Skeletal muscle tissue (tissue), 4 donors: Measurements from ENCODE around the gene KEAP1. TPM values are rescaled to one million over a fixed set of nuclear protein-coding genes. Genes with fewer than 3 reads are reported as not detected.

Experiments
- H3K27ac ChIP-seq: one replicate; pipeline ENCODE4 v1.7.0; 2013; ENCODE audit warnings: mild to moderate bottlenecking, low read depth, low read length, inconsistent platforms
- H3K27me3 ChIP-seq, 3 donors: one replicate each; pipeline ENCODE4 v1.7.0; 2013; ENCODE audit warnings: low read length in 3 of 3; ENCODE audit not compliant: control insufficient read depth in 3 of 3, insufficient read depth in 3 of 3
- H3K36me3 ChIP-seq, 3 donors: one replicate each; pipeline ENCODE4 v1.7.0; 2013; ENCODE audit warnings: low read length in 3 of 3; ENCODE audit not compliant: control insufficient read depth in 3 of 3, insufficient read depth in 3 of 3
- H3K4me1 ChIP-seq, 3 donors: one replicate each; pipeline ENCODE4 v1.7.0; 2013; ENCODE audit warnings: low read length in 3 of 3, mild to moderate bottlenecking in 3 of 3; ENCODE audit not compliant: control insufficient read depth in 3 of 3, insufficient read depth in 3 of 3
- H3K4me3 ChIP-seq, 3 donors: one replicate each; pipeline ENCODE4 v1.7.0; 2013; ENCODE audit warnings: low read length in 3 of 3
- H3K9ac ChIP-seq, 3 donors: one replicate each; pipeline ENCODE4 v1.7.0; 2013; ENCODE audit warnings: low read length in 3 of 3, mild to moderate bottlenecking in 3 of 3, moderate library complexity in 2 of 3, low read depth in 1 of 3
- H3K9me3 ChIP-seq, 3 donors: one replicate each; pipeline ENCODE4 v1.7.0; 2013; ENCODE audit warnings: low read length in 3 of 3; ENCODE audit not compliant: control insufficient read depth in 3 of 3
- total RNA-seq: library from RNA; depleted of rRNA; stranded (reverse); fragments of >200 nt; gene quantifications from one replicate; pipeline ENCODE4 v1.2.3, GENCODE V29; 2014
- donor health status: Osteomylitis.

KEAP1 gene
- total RNA-seq, 1 donor from 2014 or later = 60.0 TPM

DNA sequence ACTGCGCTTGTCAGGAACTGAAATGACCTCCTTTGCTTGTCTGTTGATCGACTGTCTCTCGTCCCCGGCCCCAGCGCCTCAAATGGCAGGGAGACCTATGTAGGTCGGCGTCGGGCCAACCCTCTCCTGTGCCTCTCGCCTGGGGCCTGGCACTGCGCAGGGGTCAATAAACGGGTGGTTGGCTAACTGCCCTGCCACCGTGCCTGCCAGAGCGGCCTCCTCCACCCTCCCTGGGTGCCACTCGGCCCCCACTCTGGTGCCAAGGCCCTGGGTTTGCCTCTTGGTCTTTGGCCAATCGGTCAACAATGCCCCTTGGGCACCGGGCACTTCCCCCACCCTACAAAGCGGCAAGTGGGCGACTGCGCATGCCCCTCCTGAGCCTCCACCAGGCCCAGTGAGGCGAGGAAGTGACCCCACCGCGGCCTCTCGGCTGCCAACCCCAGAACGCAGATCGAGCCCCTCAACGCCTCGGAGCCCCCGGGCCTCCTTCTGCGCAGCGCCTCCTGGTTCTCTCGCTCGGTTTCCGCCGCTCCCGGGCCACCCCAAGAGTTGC lies 1.1 kb downstream of the KEAP1 start:
- Histone ChIP-seq H3K4me1 (peaks cover 24 to 38% (median 24%) of the 10 kb centered on the region in 3 donors), H3K9ac (peak overlapping the region; percentile 96 to 100 (median 96)), H3K27ac (peak overlapping the region; percentile 98), H3K9me3 (no peaks in the 10 kb centered on the region), H3K27me3 (no peaks in the 10 kb centered on the region), H3K36me3 (peaks cover 14 to 20% (median 16%) of the 10 kb centered on the region in 3 donors), H3K4me3 (peak overlapping the region; percentile 70 to 91 (median 75))

DNA sequence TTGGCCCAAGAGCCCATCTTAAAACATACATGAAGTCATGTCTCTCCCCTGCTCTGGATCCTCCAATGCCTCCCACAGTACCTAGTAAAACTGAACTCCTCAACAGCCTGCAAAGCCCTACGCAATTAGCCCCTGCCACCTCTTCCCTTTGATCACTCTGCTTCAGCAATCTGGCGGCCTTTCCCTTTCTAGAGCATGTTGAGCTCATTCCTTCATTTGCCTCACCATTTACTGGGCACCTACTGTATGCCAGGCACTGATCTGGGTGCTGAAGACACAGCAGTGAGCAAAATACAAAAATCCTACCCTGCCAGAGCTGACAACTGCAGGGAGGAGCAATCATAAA lies 2.9 kb downstream of the KEAP1 start:
- no peaks in the 10 kb centered on the region for H3K27me3 ChIP-seq
- H3K4me1 ChIP-seq = peaks cover 24 to 41% (median 24%) of the 10 kb centered on the region in 3 donors
- peaks cover 19 to 25% (median 24%) of the 10 kb centered on the region in 3 donors for H3K36me3 ChIP-seq
- no peak overlapping the region for H3K4me3 ChIP-seq
- no peaks in the 10 kb centered on the region for H3K9me3 ChIP-seq
- no peak overlapping the region for H3K27ac ChIP-seq
- H3K9ac ChIP-seq = peak overlapping the region in 1 of 3 donors; percentile 25

DNA sequence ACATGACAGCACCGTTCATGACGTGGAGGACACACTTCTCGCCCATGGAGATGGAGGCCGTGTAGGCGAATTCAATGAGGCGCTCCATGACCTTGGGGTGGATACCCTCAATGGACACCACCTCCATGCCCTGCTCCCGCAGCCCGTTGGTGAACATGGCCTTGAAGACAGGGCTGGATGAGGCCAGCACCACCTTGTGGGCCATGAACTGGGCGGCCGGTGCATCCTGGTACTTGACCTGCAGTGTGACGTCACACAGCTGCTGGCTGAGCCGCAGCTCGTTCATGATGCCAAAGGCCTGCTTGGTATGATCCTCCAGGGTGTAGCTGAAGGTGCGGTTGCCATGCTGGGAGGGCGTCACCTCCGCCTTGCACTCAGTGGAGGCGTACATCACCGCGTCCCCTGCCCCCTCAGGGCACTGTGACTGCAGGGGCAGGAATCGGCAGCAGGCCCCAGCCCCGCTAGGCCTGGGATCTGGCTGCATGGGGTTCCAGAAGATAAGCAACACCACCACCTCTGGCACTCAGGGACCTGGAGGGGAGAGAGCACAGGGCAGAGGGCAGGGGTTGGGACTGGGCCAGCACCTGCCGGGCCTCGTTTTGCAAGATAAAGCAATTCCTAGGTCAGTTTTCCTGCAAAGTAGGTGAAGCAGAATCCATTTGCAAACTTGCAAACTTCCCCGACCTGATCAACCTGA lies 3.5 kb downstream of the KEAP1 start:
- Histone ChIP-seq H3K4me1 (peaks cover 24 to 41% (median 24%) of the 10 kb centered on the region in 3 donors), H3K36me3 (peaks cover 21 to 29% (median 26%) of the 10 kb centered on the region in 3 donors), H3K27ac (no peak overlapping the region), H3K4me3 (peak overlapping the region in 2 of 3 donors; percentile 9 to 29), H3K9ac (peak overlapping the region in 1 of 3 donors; percentile 40), H3K27me3 (no peaks in the 10 kb centered on the region), H3K9me3 (no peaks in the 10 kb centered on the region)

DNA sequence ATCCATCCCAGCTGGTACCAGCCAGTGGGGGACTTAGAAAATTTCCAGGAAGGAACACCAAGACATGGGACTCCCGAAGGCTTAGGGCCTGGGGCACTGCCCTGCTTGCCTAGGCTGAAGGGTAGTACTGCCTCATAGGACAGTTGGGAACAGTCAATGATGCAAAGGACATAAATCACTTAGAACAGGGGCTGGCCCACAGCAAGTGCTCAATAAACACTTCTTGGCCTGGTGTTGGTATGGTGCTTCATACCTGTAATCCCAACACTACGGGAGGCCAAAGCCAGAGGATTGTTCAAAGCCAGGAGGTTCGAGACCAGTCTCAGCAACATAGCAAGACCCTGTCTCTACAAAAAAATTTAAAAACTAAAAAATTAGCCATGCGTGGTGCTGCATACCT lies 5.8 kb downstream of the KEAP1 start:
- Histone ChIP-seq H3K4me3 (no peak overlapping the region), H3K36me3 (peaks cover 27 to 31% (median 29%) of the 10 kb centered on the region in 3 donors), H3K4me1 (peaks cover 24 to 41% (median 24%) of the 10 kb centered on the region in 3 donors), H3K9me3 (no peaks in the 10 kb centered on the region), H3K9ac (peak overlapping the region in 1 of 3 donors; percentile 54), H3K27ac (no peak overlapping the region), H3K27me3 (no peaks in the 10 kb centered on the region)

DNA sequence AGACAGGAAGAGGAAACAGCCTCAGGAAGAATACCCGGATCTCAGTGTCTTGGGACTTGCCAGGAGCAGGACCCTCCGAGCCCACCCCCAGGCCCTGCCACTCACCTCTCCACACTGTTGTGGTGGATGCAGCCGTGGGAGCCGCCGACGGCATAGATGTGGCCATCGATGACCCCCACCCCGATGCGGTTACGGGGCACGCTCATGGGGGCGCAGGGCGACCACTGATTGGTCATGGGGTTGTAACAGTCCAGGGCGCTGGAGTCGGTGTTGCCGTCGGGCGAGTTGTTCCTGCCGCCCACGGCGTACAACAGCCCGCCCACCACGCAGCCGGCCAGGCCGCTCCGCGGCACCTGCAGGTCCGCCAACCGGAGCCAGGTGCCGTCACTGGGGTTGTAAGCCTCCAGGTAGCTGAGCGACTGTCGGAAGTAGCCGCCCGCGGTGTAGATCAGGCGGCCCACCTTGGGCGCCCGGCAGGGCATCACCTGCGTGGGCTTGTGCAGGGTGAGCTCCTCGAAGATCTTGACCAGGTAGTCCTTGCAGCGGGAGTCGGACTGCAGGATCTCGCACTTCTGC lies 11.6 kb downstream of the KEAP1 start:
- H3K4me1 ChIP-seq = peaks cover 0 to 16% (median 4%) of the 10 kb centered on the region in 3 donors
- H3K27me3 ChIP-seq = no peaks in the 10 kb centered on the region
- peaks cover 39 to 53% (median 50%) of the 10 kb centered on the region in 3 donors for H3K36me3 ChIP-seq
- no peak overlapping the region for H3K27ac ChIP-seq
- no peak overlapping the region for H3K4me3 ChIP-seq
- no peak overlapping the region for H3K9ac ChIP-seq
- H3K9me3 ChIP-seq = no peaks in the 10 kb centered on the region

DNA sequence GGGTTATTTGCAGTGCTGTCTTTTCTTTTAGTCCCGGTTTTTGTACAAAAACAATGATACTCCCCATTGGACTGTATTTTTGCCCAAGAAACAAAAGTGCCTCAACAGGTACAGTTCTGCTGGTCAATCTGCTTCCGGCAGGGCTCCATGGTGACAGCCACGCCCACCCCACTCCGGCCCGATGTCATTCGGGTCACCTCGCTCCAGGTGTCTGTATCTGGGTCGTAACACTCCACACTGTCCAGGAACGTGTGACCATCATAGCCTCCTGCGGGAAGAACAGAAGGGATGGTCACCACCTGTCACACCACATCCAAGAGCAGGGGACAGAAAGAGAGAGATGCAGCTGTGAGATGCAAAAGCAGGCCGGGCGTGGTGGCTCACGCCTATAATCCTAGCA lies 16.6 kb downstream of the KEAP1 start:
- no peaks in the 10 kb centered on the region for H3K27me3 ChIP-seq
- H3K36me3 ChIP-seq = peaks cover 32 to 44% (median 37%) of the 10 kb centered on the region in 3 donors
- H3K9ac ChIP-seq = no peak overlapping the region
- H3K27ac ChIP-seq = no peak overlapping the region
- no peaks in the 10 kb centered on the region for H3K9me3 ChIP-seq
- H3K4me3 ChIP-seq = no peak overlapping the region
- peaks cover 0 to 11% (median 4%) of the 10 kb centered on the region in 3 donors for H3K4me1 ChIP-seq

DNA sequence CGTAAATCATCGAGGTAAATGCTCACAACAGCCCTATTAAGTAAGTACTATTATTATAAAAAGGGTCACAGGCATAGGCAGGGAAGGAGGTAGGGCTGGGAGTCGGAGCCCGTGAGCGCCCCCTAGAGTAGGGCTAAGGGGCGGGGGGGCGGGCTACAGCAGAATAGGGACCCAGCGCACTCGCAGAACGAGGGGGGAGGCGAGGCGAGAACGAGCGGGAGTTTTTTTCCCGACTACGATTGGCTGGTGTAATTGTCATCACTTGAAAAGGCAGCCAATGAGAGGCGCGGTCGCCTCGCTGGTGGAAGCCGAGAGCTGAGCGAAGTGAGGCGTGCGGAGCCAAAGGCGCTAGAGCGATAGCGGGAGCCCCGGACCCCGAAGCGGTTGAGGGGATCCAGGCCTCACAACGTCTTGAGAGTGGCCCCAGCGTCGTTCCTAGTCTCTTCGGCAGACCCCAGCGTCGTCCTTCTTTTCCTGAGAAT lies 24.2 kb downstream of the KEAP1 start:
- no peaks in the 10 kb centered on the region for H3K27me3 ChIP-seq
- H3K9me3 ChIP-seq = no peaks in the 10 kb centered on the region
- H3K36me3 ChIP-seq = no peaks in the 10 kb centered on the region
- peaks cover 10 to 12% (median 12%) of the 10 kb centered on the region in 3 donors for H3K4me1 ChIP-seq
- H3K4me3 ChIP-seq = peak overlapping the region; percentile 64 to 77 (median 69)
- H3K9ac ChIP-seq = peak overlapping the region; percentile 50 to 79 (median 52)
- peak overlapping the region; percentile 55 for H3K27ac ChIP-seq

DNA sequence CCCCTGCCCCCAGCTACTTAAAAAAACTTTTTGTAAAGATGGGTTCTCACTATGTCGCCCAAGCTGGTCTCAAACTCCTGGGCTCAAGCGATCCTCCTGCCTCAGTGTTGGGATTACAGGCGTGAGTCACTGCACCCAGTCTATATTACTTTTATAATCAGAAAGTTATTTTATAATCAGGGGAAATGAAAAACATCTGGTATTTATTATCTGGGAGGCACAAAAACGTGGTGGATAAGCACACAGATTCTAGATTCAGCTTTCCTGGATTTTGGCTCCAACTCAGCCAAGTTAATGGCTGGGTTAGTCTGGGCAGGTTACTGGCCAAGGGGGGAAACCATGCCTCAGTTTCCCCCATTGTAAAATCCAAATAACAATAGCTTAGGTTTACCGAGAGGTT lies 24.7 kb downstream of the KEAP1 start:
- no peaks in the 10 kb centered on the region for H3K27me3 ChIP-seq
- peaks cover 10 to 12% (median 12%) of the 10 kb centered on the region in 3 donors for H3K4me1 ChIP-seq
- no peaks in the 10 kb centered on the region for H3K9me3 ChIP-seq
- H3K36me3 ChIP-seq = no peaks in the 10 kb centered on the region
- H3K4me3 ChIP-seq = peak overlapping the region; percentile 4 to 42 (median 41)
- peak overlapping the region; percentile 35 to 58 (median 43) for H3K9ac ChIP-seq
- peak overlapping the region; percentile 26 for H3K27ac ChIP-seq

DNA sequence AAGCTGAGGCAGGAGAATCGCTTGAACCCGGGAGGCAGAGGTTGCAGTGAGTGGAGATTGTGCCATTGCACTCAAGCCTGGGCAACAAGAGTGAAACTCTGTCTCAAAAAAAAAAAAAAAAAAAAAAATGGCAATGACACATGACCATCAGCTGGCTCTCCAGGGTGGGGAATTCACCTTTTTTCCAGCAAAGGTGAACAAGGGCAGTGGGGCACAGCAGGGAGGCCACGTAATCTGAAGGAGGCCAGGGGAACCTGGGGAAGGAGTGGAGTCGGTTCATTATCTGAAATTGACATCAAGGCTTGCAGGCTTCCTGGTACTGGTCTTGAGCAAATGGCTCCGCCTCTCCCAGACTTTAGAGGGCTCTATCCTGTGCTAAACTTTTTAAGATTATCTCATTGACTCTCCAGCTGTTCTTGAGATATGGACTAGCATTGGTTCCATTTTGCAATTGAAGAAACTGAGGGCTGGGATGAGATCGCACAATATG lies 28.1 kb downstream of the KEAP1 start:
- Histone ChIP-seq H3K9me3 (no peaks in the 10 kb centered on the region), H3K4me1 (peaks cover 10 to 12% (median 12%) of the 10 kb centered on the region in 3 donors), H3K27me3 (no peaks in the 10 kb centered on the region), H3K36me3 (no peaks in the 10 kb centered on the region), H3K4me3 (no peak overlapping the region), H3K9ac (no peak overlapping the region), H3K27ac (no peak overlapping the region)

DNA sequence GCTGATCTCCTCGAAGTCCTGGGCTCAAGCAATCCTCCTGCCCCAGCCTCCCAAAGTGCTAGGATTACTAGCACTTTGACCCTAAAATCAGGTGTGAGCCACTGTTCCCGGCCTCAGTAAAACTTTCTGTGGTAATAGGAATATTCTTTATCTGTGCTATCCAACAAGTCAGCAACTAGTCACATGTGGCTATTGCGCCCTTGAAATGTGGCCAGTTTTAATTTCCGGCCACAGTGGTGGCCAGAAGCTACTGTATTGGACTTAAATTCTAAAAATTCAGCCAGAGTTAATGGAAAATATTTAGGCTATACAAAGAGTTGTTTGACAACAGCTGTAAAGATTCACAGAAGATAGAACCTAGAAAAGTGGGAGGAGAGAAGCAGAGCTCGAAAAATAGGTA lies 30.0 kb downstream of the KEAP1 start:
- no peaks in the 10 kb centered on the region for H3K9me3 ChIP-seq
- H3K36me3 ChIP-seq = no peaks in the 10 kb centered on the region
- H3K27ac ChIP-seq = no peak overlapping the region
- peaks cover 0 to under 1% (median 0%) of the 10 kb centered on the region in 3 donors for H3K4me1 ChIP-seq
- no peaks in the 10 kb centered on the region for H3K27me3 ChIP-seq
- H3K9ac ChIP-seq = no peak overlapping the region
- H3K4me3 ChIP-seq = no peak overlapping the region
